HCT116 (cell line): Measurements from ENCODE around the gene C1S. TPM values are rescaled to one million over a fixed set of nuclear protein-coding genes. Genes with fewer than 3 reads are reported as not detected.

Experiments used
- ATAC-seq: fragments of 200-7000 bp; cut with Tn5 transposase; 2 replicates; pipeline ENCODE4 v1.9.1; 2020; ENCODE audit warnings: mild to moderate bottlenecking, moderate library complexity
- BruUV-seq: library from RNA; stranded (reverse); fragments of 400-500 nt; replicated peaks from 2 replicates; lab custom pipeline; 2021; lab: Mats Ljungman, UMichigan
- CTCF ChIA-PET: fragments of 300-600 bp; sonication (Branson Sonifier 250); formaldehyde crosslinking; loops from one replicate; lab custom pipeline; 2021; ENCODE audit warnings: antibody characterized with exemption; lab: Charles Lee
- POLR2A ChIA-PET: fragments of 300-600, 350-600 bp; sonication (Branson Sonifier 250); formaldehyde crosslinking; loops from one replicate; lab custom pipeline; 2021; ENCODE audit warnings: antibody characterized with exemption; lab: Charles Lee
- RAD21 ChIA-PET, 2 experiments: fragments of 300-600 bp; sonication (Branson Sonifier 250); formaldehyde crosslinking; loops; one replicate each; lab custom pipeline; 2023; ENCODE audit warnings: low total read pairs in 2 of 2; ENCODE audit not compliant: uncharacterized antibody in 2 of 2, unreplicated experiment in 2 of 2, low non-redundant PET in 1 of 2; lab: Charles Lee
- DNase-seq: peaks from one replicate; pipeline ENCODE4 v3.0.0-alpha.2; 2010; ENCODE audit warnings: low read depth, low spot score
- H2AFZ ChIP-seq: fragments of 200-600 bp; shearing (Covaris generic), sonication (generic); 2 replicates; pipeline ENCODE4 v1.6.1; 2017; ENCODE audit warnings: low read depth, mixed run types, mixed read lengths, antibody characterized with exemption, low read length; ENCODE audit not compliant: poor library complexity, severe bottlenecking
- H3K27ac ChIP-seq: 2 replicates; pipeline ENCODE4 v1.5.1; 2012; ENCODE audit warnings: low read depth, low read length
- H3K27me3 ChIP-seq: fragments of 200-600 bp; sonication (generic); 2 replicates; pipeline ENCODE4 v1.6.1; 2016; ENCODE audit warnings: mixed run types, low read length, mixed read lengths; ENCODE audit not compliant: insufficient read depth
- H3K36me3 ChIP-seq, 2 experiments: fragments of 200-500 bp in 1 of 2; fragments of 200-600 bp in 1 of 2; sonication (Bioruptor generic) in 1 of 2; sonication (generic) in 1 of 2; 2 replicates each; pipeline versions ENCODE4 v1.5.1 to v1.6.1; 2014 to 2016; ENCODE audit warnings: low read length in 2 of 2, inconsistent platforms in 1 of 2, mixed read lengths in 1 of 2, mixed run types in 1 of 2; ENCODE audit not compliant: insufficient read depth in 2 of 2, control insufficient read depth in 1 of 2
- H3K4me1 ChIP-seq, 2 experiments: fragments of 200-600 bp in 1 of 2; sonication (generic) in 1 of 2; 2 replicates each; pipeline versions ENCODE4 v1.5.1 to v1.6.1; 2012 to 2017; ENCODE audit warnings: low read length in 2 of 2, inconsistent platforms in 1 of 2, mild to moderate bottlenecking in 1 of 2, mixed read lengths in 1 of 2, mixed run types in 1 of 2, moderate library complexity in 1 of 2; ENCODE audit not compliant: insufficient read depth in 2 of 2, control insufficient read depth in 1 of 2
- H3K4me2 ChIP-seq: fragments of 200-600 bp; sonication (generic); 2 replicates; pipeline ENCODE4 v1.6.1; 2017; ENCODE audit warnings: mixed run types, low read length, mixed read lengths
- H3K4me3 ChIP-seq, 2 experiments: fragments of 200-600 bp in 1 of 2; sonication (generic) in 1 of 2; replicated peaks in 1 of 2; 2 replicates each; pipeline ENCODE4 v1.5.1; 2011 to 2016; ENCODE audit warnings: low read length in 2 of 2, control low read depth in 1 of 2, low read depth in 1 of 2, mild to moderate bottlenecking in 1 of 2, mixed read lengths in 1 of 2, mixed run types in 1 of 2
- H3K79me2 ChIP-seq: fragments of 200-600 bp; sonication (generic); 2 replicates; pipeline ENCODE4 v1.6.1; 2017; ENCODE audit warnings: mild to moderate bottlenecking, mixed run types, low read length, moderate library complexity, mixed read lengths; ENCODE audit not compliant: insufficient read depth
- H3K9ac ChIP-seq: fragments of 200-600 bp; sonication (generic); 2 replicates; pipeline ENCODE4 v1.6.1; 2016; ENCODE audit warnings: low read length, mixed read lengths
- H3K9me2 ChIP-seq: fragments of 200-600 bp; sonication (generic), shearing (Covaris generic); 2 replicates; pipeline ENCODE4 v1.6.1; 2017; ENCODE audit warnings: mixed run types, mild to moderate bottlenecking, moderate library complexity; ENCODE audit not compliant: insufficient read depth
- H3K9me3 ChIP-seq, 2 experiments: fragments of 200-500 bp in 1 of 2; fragments of 200-600 bp in 1 of 2; sonication (Bioruptor generic) in 1 of 2; sonication (generic) in 1 of 2; 2 replicates each; pipeline ENCODE4 v1.6.1; 2014 to 2017; ENCODE audit warnings: low read length in 2 of 2, mixed read lengths in 2 of 2, inconsistent platforms in 1 of 2, low read depth in 1 of 2, mild to moderate bottlenecking in 1 of 2, mixed run types in 1 of 2, moderate library complexity in 1 of 2; ENCODE audit not compliant: control insufficient read depth in 1 of 2, insufficient read depth in 1 of 2
- H4K20me1 ChIP-seq: fragments of 200-600 bp; sonication (generic), shearing (Covaris generic); 2 replicates; pipeline ENCODE4 v1.6.1; 2017; ENCODE audit warnings: mixed run types, mild to moderate bottlenecking, moderate library complexity; ENCODE audit not compliant: insufficient read depth
- CBX3 ChIP-seq: IDR thresholded peaks from 2 replicates; pipeline ENCODE4 v1.6.1; 2012; ENCODE audit warnings: low read depth
- CEBPB ChIP-seq: IDR thresholded peaks from 2 replicates; pipeline ENCODE4 v1.6.1; 2012; ENCODE audit warnings: low read depth
- EGR1 ChIP-seq: IDR thresholded peaks from 2 replicates; pipeline ENCODE4 v1.6.1; 2012; ENCODE audit warnings: low read depth
- ELF1 ChIP-seq: IDR thresholded peaks from 2 replicates; pipeline ENCODE4 v1.6.1; 2012; ENCODE audit warnings: low read depth, borderline replicate concordance
- EZH2 ChIP-seq: fragments of 200-600 bp; sonication (generic); IDR thresholded peaks from 2 replicates; pipeline ENCODE4 v1.6.1; 2017; ENCODE audit warnings: antibody characterized with exemption, mixed run types
- EZH2phosphoT487 ChIP-seq: fragments of 200-600 bp; IDR thresholded peaks from 2 replicates; pipeline ENCODE4 v1.6.1; 2018; ENCODE audit warnings: antibody characterized with exemption, borderline replicate concordance
- FOSL1 ChIP-seq: IDR thresholded peaks from 2 replicates; pipeline ENCODE4 v1.6.1; 2012; ENCODE audit warnings: low read depth
- JUND ChIP-seq: IDR thresholded peaks from 2 replicates; pipeline ENCODE4 v1.6.1; 2012
- POLR2A ChIP-seq: IDR thresholded peaks from 2 replicates; pipeline ENCODE4 v1.7.0; 2011; ENCODE audit warnings: borderline replicate concordance; ENCODE audit not compliant: insufficient read depth, insufficient read length; ENCODE audit errors: extremely low read depth
- POLR2AphosphoS5 ChIP-seq: IDR thresholded peaks from 2 replicates; pipeline ENCODE4 v1.6.1; 2011; ENCODE audit warnings: mild to moderate bottlenecking, low read depth, low read length, moderate library complexity
- RAD21 ChIP-seq: IDR thresholded peaks from 2 replicates; pipeline ENCODE4 v1.6.1; 2012; ENCODE audit warnings: low read depth, mild to moderate bottlenecking
- SIN3A ChIP-seq: IDR thresholded peaks from 2 replicates; pipeline ENCODE4 v1.6.1; 2012; ENCODE audit warnings: low read depth
- YY1 ChIP-seq: IDR thresholded peaks from 2 replicates; pipeline ENCODE4 v1.6.1; 2011; ENCODE audit warnings: low read length, low read depth, moderate library complexity, mild to moderate bottlenecking; ENCODE audit not compliant: insufficient replicate concordance; ENCODE audit errors: extremely low read depth
- ZFX ChIP-seq: fragments of 450-650 bp; IDR thresholded peaks from 2 replicates; pipeline ENCODE4 v1.6.1; 2017
- ZNF274 ChIP-seq: fragments of 200-500 bp; sonication (Bioruptor generic); IDR thresholded peaks from 2 replicates; pipeline ENCODE4 v1.6.1; 2014; ENCODE audit warnings: mild to moderate bottlenecking, low read depth, low read length, inconsistent platforms
- intact Hi-C: fragments of 100-400 bp; cut with micrococcal nuclease; formaldehyde crosslinking; loops from 2 replicates; pipeline ENCODE4 v1.10.0; 2022
- total RNA-seq: library from RNA; stranded (reverse); gene quantifications from one replicate; pipeline ENCODE4 v1.2.1, GENCODE V29; 2021; ENCODE audit not compliant: unreplicated experiment
- TF ChIP-seq, protein P1 (sequence below): IDR thresholded peaks from 2 replicates; pipeline ENCODE4 v1.6.1; 2012
- TF ChIP-seq, protein P2 (sequence below), 3 experiments: fragments of 200-600 bp in 1 of 3; sonication (generic) in 1 of 3; IDR thresholded peaks in 2 of 3; conservative IDR thresholded peaks in 1 of 3; 2 replicates each; pipeline ENCODE4 v1.5.1; 2012 to 2017; ENCODE audit warnings: low read depth in 2 of 3, low read length in 2 of 3, antibody characterized with exemption in 1 of 3, borderline replicate concordance in 1 of 3, control low read depth in 1 of 3, mild to moderate bottlenecking in 1 of 3, mixed read lengths in 1 of 3, mixed run types in 1 of 3, moderate library complexity in 1 of 3; ENCODE audit not compliant: insufficient read depth in 1 of 3
- TF ChIP-seq, protein P3 (sequence below): IDR thresholded peaks from 2 replicates; pipeline ENCODE4 v1.6.1; 2012; ENCODE audit warnings: low read depth
- TF ChIP-seq, protein P4 (sequence below): IDR thresholded peaks from 2 replicates; pipeline ENCODE4 v1.6.1; 2012
- TF ChIP-seq, protein P5 (sequence below): IDR thresholded peaks from 2 replicates; pipeline ENCODE4 v1.6.1; 2011; ENCODE audit warnings: mild to moderate bottlenecking, low read length, moderate library complexity; ENCODE audit not compliant: insufficient replicate concordance; ENCODE audit errors: extremely low read depth

Gene C1S
- total RNA-seq, 1 experiment from 2014 or later, result 2.4 TPM

DNA sequence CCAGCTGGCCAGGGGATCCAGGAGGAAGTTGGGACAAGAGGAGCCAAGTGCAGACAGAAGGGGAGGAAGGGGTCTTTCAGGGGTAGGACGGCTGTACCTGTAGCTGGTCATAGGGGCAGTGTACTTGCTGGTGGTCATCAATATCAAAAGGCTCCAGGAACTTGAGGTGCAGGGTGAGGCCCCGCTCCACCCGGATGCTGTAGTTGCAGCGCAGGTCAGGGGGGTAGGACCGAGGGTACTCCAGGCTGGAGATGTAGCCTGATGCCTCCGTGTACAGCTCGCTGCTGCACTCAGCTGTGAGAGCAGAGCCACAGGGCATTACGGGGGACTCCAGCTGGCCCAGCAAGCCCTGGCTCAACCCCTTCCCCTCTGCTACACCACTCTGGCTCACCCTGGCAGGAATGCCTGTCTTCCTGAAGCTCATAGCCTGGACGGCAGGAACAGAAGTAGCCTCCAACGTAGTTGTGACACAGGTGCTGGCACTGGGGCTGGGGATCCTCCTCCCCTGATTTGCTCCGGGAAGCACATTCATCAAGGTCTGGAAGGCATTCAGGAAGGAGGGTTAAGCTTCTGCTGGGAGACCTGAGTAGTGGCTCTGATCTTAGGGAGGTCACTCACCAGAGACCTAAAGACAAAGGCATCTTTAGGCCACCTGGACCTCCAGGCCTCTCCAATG lies 28.8 kb downstream of the C1S start:
- H3K4me2 ChIP-seq, result no peak overlapping the region
- 0 out of 2 replicates have a peak, but pooled peaks cover 4% of the 10 kb centered on the region for H3K27me3 ChIP-seq
- no TSS peak for BruUV-seq
- no peaks in the 10 kb centered on the region for H3K79me2 ChIP-seq
- H3K4me1 ChIP-seq, result peaks cover 0 to 6% of the 10 kb centered on the region in 2 experiments; a peak in 1 of 4 replicates
- H2AFZ ChIP-seq, result no peak overlapping the region
- CTCF ChIA-PET, result interaction anchor here (1.1 kb wide), 1 partner anchor 217 kb away, joined by 3 read pairs; the partner anchor contains the start of gene SPSB2
- no peak for ATAC-seq
- no peaks in the 10 kb centered on the region for H3K36me3 ChIP-seq
- RAD21 ChIA-PET, result no interaction called here
- H3K4me3 ChIP-seq, result no peak overlapping the region
- intact Hi-C loops, result no loop called here
- DNase-seq, result no peak
- H3K9ac ChIP-seq, result no peak overlapping the region
- H3K9me3 ChIP-seq, result peaks cover 0 to 7% of the 10 kb centered on the region in 2 experiments; a peak in 1 of 4 replicates
- POLR2A ChIA-PET, result interaction anchor here (1.1 kb wide), 1 partner anchor 146 kb away, joined by 4 read pairs; the partner anchor contains the start of genes C12orf57 and RNU7-1
- no peaks in the 10 kb centered on the region for H4K20me1 ChIP-seq
- no peak overlapping the region for H3K27ac ChIP-seq
- H3K9me2 ChIP-seq, result no peaks in the 10 kb centered on the region
- TF ChIP-seq, protein P1, sequence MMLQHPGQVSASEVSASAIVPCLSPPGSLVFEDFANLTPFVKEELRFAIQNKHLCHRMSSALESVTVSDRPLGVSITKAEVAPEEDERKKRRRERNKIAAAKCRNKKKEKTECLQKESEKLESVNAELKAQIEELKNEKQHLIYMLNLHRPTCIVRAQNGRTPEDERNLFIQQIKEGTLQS, result no peak
- TF ChIP-seq POLR2A (no peak), EGR1 (no peak), ELF1 (no peak), YY1 (no peak), POLR2AphosphoS5 (no peak), FOSL1 (no peak), RAD21 (no peak), EZH2 (no peak), ZNF274 (no peak), ZFX (no peak), EZH2phosphoT487 (no peak), CBX3 (no peak), SIN3A (no peak), JUND (no peak), CEBPB (no peak)
- TF ChIP-seq, protein P2, sequence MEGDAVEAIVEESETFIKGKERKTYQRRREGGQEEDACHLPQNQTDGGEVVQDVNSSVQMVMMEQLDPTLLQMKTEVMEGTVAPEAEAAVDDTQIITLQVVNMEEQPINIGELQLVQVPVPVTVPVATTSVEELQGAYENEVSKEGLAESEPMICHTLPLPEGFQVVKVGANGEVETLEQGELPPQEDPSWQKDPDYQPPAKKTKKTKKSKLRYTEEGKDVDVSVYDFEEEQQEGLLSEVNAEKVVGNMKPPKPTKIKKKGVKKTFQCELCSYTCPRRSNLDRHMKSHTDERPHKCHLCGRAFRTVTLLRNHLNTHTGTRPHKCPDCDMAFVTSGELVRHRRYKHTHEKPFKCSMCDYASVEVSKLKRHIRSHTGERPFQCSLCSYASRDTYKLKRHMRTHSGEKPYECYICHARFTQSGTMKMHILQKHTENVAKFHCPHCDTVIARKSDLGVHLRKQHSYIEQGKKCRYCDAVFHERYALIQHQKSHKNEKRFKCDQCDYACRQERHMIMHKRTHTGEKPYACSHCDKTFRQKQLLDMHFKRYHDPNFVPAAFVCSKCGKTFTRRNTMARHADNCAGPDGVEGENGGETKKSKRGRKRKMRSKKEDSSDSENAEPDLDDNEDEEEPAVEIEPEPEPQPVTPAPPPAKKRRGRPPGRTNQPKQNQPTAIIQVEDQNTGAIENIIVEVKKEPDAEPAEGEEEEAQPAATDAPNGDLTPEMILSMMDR (IDR thresholded peaks at IDR 0.05 in 2 of 3, conservative IDR thresholded peaks at IDR 0.05 in 1 of 3; ENCODE audit: borderline replicate concordance in 1 of 3, insufficient read depth in 1 of 3, low read depth in 2 of 3, low read length in 2 of 3), result no peak
- TF ChIP-seq, protein P3, sequence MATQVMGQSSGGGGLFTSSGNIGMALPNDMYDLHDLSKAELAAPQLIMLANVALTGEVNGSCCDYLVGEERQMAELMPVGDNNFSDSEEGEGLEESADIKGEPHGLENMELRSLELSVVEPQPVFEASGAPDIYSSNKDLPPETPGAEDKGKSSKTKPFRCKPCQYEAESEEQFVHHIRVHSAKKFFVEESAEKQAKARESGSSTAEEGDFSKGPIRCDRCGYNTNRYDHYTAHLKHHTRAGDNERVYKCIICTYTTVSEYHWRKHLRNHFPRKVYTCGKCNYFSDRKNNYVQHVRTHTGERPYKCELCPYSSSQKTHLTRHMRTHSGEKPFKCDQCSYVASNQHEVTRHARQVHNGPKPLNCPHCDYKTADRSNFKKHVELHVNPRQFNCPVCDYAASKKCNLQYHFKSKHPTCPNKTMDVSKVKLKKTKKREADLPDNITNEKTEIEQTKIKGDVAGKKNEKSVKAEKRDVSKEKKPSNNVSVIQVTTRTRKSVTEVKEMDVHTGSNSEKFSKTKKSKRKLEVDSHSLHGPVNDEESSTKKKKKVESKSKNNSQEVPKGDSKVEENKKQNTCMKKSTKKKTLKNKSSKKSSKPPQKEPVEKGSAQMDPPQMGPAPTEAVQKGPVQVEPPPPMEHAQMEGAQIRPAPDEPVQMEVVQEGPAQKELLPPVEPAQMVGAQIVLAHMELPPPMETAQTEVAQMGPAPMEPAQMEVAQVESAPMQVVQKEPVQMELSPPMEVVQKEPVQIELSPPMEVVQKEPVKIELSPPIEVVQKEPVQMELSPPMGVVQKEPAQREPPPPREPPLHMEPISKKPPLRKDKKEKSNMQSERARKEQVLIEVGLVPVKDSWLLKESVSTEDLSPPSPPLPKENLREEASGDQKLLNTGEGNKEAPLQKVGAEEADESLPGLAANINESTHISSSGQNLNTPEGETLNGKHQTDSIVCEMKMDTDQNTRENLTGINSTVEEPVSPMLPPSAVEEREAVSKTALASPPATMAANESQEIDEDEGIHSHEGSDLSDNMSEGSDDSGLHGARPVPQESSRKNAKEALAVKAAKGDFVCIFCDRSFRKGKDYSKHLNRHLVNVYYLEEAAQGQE, result no peak
- TF ChIP-seq, protein P4, sequence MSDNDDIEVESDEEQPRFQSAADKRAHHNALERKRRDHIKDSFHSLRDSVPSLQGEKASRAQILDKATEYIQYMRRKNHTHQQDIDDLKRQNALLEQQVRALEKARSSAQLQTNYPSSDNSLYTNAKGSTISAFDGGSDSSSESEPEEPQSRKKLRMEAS, result no peak
- TF ChIP-seq, protein P5, sequence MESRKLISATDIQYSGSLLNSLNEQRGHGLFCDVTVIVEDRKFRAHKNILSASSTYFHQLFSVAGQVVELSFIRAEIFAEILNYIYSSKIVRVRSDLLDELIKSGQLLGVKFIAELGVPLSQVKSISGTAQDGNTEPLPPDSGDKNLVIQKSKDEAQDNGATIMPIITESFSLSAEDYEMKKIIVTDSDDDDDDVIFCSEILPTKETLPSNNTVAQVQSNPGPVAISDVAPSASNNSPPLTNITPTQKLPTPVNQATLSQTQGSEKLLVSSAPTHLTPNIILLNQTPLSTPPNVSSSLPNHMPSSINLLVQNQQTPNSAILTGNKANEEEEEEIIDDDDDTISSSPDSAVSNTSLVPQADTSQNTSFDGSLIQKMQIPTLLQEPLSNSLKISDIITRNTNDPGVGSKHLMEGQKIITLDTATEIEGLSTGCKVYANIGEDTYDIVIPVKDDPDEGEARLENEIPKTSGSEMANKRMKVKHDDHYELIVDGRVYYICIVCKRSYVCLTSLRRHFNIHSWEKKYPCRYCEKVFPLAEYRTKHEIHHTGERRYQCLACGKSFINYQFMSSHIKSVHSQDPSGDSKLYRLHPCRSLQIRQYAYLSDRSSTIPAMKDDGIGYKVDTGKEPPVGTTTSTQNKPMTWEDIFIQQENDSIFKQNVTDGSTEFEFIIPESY, result no peak
